ENCODE data around the gene LMOD3. TPM values are rescaled to one million over a fixed set of nuclear protein-coding genes. Genes with fewer than 3 reads are reported as not detected.

Gene LMOD3
- total RNA-seq, 1 donor from 2014 or later: not detected

- no peak for DNase-seq (ENCODE audit: low read depth, low spot score)
Observed at GRCh38 chr3:69094467-69095205, 27.8 kb downstream of the LMOD3 start.

- no peak for DNase-seq (ENCODE audit: low read depth, low spot score)
Observed at GRCh38 chr3:69092030-69092516, 30.3 kb downstream of the LMOD3 start.

GRCh38 chr3:69091389-69092029, 30.9 kb downstream of the LMOD3 start:
- no peak for DNase-seq (ENCODE audit: low read depth, low spot score)

GRCh38 chr3:69090021-69090420, 32.4 kb downstream of the LMOD3 start:
- DNase-seq (ENCODE audit: low read depth, low spot score): peak; percentile 60

- no peak for DNase-seq (ENCODE audit: low read depth, low spot score)
Observed at GRCh38 chr3:69088063-69088462, 34.3 kb downstream of the LMOD3 start.

GRCh38 chr3:69087030-69087791, 35.2 kb downstream of the LMOD3 start:
- DNase-seq (ENCODE audit: low read depth, low spot score): no peak

GRCh38 chr3:69085833-69086722, 36.3 kb downstream of the LMOD3 start:
- DNase-seq (ENCODE audit: low read depth, low spot score): peak; percentile 85

GRCh38 chr3:69085168-69085832, 37.1 kb downstream of the LMOD3 start:
- no peak for DNase-seq (ENCODE audit: low read depth, low spot score)

GRCh38 chr3:69084326-69085167, 37.8 kb downstream of the LMOD3 start, which contains the start of gene ARL6IP5:
Gene ARL6IP5 (plus strand): TSS chr3:69084937. CDS start chr3:69085048, 111 bp downstream.
- DNase-seq (ENCODE audit: low read depth, low spot score): peak; percentile 82

GRCh38 chr3:69082805-69083204, 39.6 kb downstream of the LMOD3 start:
- DNase-seq (ENCODE audit: low read depth, low spot score): peak; percentile 24

- no peak for DNase-seq (ENCODE audit: low read depth, low spot score)
Observed at GRCh38 chr3:69082361-69082760, 40.0 kb downstream of the LMOD3 start.

GRCh38 chr3:69081583-69082262, 40.7 kb downstream of the LMOD3 start:
- peak; percentile 24 for DNase-seq (ENCODE audit: low read depth, low spot score)

- peak; percentile 49 for DNase-seq (ENCODE audit: low read depth, low spot score)
Observed at GRCh38 chr3:69080233-69080920, 42.0 kb downstream of the LMOD3 start, which contains the start of gene UBA3. Gene UBA3 (minus strand): TSS chr3:69080365. CDS start chr3:69080353, 12 bp downstream.

GRCh38 chr3:69079269-69080159, 42.9 kb downstream of the LMOD3 start:
- DNase-seq (ENCODE audit: low read depth, low spot score): no peak

GRCh38 chr3:69072928-69073327, 49.5 kb downstream of the LMOD3 start:
- DNase-seq (ENCODE audit: low read depth, low spot score): no peak

- DNase-seq (ENCODE audit: low read depth, low spot score): no peak
Observed at GRCh38 chr3:69066121-69066520, 56.3 kb downstream of the LMOD3 start.

- DNase-seq (ENCODE audit: low read depth, low spot score): no peak
Observed at GRCh38 chr3:69065318-69065964, 57.0 kb downstream of the LMOD3 start.
